ENCODE measurements around the gene SHQ1.

The SHQ1 gene

DNA sequence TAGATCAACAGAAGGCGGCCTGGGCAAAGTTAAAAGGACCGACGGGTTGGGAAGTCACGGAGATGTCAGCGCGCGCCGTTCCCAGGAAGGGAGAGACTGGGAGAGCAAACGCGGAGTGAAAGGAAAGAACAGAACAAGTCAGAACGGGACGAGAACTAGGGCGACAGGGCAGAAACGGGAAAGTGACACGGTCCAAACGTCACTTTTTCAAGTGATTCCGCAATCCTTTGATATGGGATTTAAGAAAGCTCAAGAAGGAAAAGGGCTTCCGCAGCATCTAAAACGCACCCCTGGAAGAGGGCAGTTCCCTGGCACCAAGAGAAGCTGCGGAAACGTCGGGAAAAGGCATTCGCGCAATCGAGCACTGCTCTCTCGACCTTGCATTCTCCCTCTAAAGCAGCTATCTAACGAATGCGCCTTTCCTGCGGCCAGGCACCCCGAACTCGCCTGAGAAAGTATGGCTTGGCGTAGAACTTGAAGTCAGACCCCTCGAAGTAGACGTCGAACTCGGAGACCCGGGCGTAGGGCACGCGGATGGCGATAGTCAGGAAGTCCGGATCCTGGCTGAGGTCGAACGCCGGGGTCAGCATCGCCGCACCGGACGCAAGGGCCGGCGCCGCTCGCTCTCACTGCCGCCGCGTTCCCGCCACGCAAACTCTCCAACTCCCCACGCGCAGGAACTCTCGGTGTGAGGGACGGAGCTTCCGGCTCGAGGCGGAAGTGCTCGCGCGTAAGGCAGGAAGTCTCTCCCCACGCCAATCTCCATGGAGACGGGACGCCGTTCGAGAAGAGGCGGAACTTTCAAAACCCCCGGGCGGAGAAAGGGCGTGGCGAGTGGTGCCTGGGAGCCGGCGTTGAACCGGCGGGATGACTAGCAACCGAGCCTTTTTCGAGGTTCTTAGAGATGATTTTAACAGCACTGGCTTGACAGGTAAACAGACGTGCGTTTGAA, at the start of gene SHQ1:
Gene SHQ1, minus strand, starts transcription at position 695 of the 952 bp plus-strand sequence. Its CDS starts 105 bp downstream, at position 590.
- peak; percentile 97 for DNase-seq

DNA sequence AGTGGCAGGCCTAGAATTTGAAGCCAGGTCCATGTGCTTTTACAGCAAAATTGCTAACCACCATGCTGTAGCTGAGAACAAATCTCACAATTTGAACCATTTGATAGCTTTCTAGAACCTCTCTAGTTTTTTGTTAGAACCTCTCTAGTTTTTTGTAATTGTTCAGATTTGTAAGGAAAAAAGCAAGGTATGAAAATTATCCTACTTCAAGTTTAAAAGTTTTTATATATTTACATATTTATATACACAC, 49.4 kb upstream of the SHQ1 start:
- no peak for DNase-seq

DNA sequence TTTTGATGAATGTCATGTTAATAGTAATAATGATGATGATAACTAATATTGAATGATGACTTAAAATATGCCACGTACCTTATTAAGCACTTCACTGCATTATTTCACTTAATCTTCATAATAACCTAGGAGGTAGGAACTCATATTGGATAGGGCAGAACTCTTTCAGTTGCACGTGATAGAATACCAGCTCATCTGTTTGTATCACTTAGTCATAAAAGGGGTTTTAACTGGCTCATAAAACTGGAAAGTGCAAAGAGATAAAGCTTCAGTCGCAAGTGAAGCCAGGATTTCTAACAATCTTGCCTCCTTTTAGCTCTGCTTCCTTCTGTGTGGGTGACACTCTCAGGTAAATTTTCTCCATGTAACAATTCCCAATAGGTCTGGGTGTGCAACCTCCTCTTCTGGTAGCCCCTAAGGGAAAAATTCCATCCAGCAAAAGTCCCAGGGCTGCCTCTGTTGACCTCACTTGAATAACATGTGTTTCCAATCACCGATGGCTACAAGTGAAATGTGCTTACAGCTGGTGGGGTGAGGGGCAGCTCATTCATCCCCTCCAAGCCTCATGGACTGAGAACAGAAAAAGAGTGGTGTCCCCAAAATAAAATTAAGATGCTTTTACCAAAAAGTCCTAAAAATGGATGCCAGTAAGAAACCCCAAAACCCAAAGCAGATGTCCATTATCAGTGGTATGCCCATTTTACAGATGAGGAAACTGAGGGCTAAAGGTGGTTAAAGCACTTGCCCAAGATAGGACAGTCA, 48.9 kb upstream of the SHQ1 start:
- no peak for DNase-seq

DNA sequence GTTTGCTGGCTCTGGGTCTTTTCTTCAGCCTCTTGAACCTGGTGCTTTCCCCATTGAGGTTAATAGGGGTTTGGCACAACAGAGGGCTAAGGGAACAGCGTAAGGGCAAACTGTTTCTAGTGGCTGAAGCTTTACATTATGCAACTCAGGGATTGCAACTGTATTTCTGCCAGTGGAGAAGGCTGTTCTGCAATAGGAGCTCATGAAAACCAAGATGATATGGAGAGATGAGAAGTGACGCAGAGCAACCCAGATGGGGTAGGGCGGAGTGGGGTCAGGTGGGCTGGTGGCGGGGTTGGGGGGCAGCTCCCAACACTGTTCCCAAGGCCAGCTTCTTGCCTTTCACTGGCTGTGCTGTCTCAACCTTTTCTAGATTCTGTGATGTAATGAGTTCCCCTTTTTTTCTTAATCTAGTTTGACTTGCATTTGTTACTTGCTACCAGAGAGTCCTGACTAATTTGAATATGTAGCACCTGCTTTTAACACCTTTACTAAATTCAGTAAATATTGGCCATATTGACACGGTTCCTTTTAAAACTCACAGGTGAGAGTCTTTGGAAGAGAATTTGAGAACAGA, 46.8 kb upstream of the SHQ1 start:
- DNase-seq: no peak

DNA sequence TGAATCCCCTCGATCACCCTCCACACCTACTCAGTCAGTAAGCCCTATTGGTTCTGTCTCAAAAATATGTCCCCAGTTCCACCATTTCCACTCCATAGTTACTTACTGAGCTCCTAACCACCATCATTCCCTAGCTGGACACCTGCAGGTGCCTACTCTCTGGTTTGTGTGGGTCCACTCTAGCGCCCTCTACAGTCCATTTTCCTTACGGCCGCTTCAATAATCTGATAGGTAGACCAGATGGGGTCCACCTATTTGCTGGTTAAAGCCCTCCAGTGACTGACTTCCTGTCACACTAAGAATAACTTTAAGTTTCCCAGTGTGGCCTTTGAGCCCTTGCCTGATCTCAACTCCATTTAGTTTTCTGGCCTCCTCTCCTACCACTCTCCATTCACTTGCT, 44.6 kb upstream of the SHQ1 start:
- no peak for DNase-seq

DNA sequence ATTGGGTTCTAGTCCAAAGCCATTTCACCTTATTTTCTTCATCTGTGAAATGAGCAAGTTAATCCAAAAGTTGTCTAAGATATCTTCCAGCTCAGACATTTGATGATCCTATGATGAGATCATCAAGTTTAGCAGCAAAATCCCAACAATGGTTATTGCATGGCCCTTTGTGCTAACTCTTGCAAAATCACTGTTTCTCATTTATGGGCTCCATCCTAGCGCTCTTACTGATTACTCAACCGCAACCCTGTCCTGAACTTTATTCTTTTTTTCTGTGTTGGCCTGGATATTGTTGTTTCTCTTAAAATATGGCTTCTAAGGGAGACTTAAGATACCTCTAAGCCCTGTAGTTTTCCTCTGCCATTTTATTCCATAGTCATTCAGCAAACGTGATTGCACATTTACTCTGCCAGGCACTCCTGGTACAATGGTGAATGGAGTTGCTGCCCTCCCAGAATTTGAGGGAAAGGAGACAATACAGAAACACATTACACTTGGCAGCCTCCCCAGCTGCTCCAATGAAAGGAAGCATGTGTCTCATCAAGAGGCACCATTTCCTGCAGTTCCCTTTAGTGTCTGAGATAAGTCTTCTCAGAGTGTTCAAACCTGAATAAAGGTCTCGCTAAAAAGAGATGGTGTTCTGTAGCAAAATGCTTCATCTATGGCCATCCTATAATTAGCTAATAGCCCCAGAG, 44.0 kb upstream of the SHQ1 start:
- no peak for DNase-seq

DNA sequence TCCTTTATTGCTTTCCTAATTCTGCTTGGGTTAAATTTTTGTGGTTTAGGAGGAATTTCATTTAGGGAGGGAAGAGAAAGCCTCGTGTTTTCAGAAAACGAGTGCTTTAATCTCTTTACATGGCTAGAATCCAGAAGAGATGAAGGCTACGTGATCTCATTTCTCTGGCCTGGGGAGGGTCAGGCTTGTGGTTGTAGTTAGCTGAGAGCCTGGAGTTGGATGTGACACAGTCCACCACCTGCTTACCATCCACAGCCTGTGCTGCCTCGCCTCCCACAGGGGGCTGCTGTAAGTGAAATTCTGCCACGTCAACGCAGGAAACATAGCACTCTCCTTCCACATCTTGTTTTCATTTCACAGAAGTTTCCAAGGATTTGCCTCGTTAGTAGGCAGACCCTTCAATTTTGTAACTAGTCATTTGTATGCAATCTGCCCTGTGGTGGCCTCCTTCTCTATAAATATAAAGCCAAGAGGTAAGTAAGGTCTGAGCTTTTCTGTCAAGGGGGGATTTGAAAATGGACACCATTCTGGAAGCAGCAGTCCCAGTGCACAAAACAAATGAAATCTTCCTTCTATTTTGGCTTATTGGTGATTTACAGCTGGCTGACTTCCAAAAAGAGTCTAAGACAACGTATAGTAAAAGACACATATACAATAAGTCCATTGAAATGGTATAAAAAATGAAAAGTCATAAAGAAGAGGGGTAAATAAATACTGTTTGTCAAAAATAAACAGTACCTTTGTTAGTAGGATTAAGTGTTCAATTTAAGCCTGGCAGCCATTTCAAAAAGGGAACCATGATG, 43.0 kb upstream of the SHQ1 start:
- peak; percentile 83 for DNase-seq

DNA sequence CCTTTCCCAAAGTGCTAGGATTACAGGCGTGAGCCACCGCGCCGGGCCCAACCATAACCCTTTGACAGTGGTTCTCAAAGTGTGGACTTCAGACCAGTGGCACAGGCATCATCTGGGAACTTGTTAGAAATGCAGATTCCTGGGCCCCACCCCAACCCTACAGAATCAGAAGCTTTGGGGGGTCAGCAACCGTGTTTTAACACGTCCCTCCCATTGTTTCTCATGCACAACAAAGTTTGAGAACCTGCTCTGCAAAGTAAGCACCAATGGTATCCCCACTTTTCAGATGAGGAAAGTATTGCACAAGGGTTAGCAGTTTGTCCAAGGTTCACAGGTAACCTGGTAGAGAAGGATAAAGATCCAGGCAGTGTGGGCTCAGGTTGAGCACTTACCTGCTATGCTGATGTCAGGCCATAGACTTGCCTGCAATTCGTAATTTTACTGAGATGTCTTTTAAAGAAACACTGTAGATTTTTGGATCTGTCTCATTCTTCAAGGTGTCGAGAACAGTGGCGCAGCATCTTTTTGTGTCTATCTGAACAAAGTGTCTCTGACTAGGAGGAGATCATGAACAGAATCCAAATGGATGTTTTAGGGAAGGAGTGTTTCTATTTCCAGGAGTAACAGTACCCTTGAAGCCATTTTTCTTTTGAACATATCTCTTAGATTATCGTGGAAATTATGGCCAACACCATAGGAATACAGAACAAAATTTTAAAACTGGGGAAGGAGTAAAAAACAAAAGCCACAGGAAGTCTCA, 42.1 kb upstream of the SHQ1 start:
- DNase-seq: no peak

DNA sequence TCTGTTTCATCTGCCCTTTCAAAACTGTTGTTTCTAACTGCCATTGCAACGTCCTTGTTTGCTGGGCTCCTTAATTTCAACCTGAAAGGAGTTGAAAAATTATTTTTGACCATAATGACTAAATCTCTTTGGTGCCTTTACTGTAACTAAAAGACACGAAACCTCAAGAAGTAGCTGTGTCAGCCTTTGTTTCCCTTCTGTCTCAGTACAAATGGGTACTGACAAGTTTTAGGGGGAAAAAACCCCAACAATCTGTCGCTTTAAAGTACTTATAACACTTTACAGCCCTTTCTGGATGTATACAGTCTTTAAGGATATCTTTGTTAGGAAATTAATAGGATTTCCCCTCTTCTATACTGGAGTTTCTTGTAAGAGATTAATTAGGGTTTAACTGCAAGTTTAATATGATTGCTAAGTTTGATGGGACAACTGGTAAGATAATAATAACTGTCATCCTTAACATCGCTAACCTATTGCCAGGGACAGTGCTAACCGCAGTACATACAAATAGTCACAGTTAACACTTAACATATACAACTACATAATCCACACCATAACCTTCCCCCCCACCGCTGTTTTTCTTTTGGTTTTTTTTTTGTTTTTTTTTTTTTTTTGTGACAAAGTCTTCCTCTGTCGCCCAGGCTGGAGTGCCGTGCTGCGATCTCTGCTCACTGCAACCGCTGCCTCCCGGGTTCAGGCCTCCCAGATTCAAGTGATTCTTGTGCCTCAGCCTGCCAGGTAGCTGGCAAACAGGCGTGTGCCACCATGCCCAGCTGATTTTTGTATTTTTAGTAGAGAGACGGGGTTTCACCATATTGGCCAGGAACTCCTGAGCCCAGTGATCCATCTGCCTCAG, 41.3 kb upstream of the SHQ1 start:
- DNase-seq: no peak

DNA sequence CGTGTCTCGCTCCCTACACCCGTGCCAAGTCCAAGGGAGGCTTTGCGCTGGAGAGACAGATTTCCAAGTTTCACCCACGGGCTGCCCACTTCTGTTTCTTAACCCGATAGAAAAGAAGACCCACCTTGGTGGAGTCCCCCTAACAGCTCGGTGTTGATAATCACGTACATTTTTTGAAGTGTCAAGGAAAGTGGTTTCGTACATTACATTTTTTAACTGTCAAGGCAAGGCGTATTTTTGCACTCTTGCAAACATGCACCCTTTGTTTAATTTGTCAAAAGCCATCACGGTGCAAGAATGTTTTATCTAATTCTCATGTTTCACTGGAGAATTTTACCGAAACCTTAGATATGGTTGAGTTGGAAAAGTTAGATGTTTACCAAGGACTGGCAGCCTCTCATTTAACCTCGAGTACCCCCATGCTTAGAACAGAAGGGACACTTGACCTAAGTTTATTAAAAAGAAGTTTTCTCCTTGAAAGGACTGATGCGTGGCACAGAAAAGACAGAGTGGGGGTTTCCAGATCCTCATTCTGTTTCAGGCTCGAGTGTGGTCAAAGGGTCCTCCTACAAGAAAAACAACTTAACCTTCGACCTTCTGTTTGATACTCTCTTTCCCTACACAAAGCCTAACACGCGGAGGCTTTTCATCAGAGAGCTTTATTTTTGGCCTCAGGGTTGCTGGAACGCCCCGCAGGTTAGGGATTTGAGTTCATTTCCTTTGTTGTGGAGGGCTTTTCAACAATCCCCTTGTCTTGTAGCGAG, 40.5 kb upstream of the SHQ1 start:
- DNase-seq: peak; percentile 60

DNA sequence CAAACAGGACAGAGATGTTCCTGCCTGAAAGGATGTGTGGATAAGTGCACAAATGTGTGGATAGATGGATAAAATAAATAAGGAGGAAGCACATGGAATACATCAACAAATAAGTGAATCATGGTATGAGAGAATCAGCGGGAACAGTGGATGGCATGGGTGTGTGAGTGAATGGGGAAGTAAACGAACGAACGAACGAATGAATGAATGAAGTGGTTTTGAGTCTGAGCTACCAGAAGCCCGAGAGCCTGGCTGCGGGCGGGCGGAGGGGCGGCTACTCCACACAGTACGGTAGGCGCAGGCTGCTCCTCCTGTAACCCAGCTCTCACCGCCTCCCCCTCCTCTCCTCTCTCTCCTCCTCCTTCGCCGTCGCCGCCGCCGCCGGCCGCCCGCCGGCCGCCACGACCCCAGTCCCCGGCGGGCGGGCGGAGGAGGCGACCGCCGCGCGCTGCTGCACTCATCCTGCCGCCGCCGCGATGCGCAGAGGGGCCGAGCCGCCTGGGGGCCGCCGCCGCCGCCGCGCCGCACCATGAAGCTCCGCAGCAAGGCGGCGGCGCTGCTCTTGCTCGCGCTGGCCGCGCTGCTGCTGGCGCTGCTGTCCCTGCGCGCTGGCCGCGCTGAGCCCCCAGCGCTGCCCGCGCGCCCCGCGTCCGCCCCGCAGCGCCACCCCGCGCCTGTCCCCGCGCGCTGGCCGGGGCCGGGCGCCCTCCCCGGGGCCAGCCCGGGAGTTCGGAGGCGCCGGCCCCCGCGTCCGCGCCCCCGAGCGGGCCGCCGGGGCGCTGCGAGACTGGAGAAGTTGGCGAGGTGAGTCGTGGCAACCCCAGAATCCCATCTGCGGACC, 39.7 kb upstream of the SHQ1 start, which contains the start of gene GXYLT2:
Gene GXYLT2, plus strand, starts transcription at position 342 of the 841 bp plus-strand sequence. Its CDS starts 188 bp downstream, at position 530.
- peak; percentile 89 for DNase-seq

DNA sequence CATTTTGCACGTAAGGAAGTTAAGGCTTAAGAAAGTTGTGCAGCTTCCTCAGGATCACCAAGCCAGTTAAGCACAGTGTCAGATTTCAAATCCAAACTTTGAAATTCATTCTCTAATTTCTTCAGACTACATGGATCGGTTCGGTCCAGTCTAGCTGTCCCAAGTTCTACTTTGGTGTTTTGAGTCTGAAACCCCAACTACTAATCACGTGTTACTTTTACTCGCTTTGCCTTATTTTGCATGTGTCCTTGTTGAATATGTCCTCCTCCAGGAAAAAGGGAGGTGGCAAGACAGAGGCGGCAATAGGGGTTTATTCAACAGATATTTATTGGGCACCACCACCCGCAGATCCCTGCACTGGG, 39.1 kb upstream of the SHQ1 start:
- no peak for DNase-seq

DNA sequence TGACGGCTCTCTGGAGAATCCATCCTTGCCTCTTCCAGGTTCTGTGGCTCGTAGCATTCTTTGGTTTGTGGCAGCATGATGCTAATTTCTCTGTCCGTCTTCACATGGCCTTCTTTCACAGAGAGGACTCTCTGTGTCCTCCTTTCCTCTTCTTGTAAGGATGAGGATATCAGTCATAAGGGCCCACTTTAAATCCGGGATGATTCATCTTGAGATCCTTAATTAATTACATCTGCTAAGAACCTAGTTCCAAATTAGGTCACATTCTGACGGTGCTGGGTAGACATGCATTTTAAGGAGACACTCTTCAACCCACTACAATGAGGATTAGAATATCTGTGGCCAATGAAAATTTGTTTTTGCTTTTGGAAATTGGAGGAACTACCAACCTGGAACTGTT, 23.9 kb upstream of the SHQ1 start:
- DNase-seq: no peak

DNA sequence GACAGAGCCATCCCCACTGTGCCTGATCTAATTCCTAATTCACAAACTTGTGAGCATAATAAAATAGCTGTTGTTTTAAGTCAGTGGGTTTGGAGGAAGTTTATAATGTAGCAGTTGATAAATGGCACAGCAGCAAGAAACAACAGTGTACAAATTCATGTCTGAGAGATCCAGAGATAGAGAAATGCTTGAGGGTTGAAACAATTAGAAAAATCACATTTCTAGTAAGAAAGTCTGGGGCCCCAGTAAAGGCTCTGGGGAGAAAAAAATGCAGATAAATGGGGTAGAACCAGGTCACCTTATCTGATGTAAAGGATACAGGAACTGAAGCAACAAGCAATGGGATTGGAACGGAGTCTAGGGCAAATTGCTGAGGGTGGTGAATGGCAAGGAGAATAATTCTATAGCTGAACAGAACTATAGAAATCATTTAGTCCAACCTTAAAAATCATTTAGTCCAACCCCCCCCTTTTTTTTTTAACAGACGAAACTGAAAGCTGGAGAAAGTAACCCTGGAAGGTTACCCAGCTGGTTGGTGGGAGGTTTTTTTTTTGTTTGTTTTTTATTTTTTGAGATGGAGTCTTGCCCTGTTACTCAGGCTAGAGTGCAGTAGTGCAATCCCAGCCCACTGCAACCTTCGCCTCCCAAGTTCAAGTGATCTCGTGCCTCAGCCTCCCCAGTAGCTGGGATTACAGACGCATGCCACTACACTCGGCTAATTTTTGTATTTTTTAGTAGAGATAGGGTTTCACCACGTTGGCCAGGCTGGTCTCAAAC, 14.3 kb upstream of the SHQ1 start:
- no peak for DNase-seq

DNA sequence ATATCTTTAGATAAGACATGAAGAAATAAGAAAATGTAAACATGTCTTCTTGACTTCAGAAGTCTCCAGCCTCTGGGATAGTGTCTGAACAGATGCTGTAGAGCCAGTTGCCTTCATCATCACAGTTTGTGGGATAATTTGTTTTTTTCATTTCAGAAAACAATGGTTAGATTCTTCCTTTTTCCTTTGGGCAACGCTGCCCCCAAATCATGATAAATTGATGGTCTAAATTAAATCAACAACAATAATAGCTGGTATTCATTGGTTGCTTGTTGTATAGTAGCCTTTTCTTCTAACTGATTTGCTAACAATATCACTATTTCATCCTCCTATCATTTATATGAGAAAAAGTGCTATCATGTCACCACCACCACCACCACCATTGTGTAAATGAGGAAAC, 12.6 kb upstream of the SHQ1 start:
- DNase-seq: no peak

DNA sequence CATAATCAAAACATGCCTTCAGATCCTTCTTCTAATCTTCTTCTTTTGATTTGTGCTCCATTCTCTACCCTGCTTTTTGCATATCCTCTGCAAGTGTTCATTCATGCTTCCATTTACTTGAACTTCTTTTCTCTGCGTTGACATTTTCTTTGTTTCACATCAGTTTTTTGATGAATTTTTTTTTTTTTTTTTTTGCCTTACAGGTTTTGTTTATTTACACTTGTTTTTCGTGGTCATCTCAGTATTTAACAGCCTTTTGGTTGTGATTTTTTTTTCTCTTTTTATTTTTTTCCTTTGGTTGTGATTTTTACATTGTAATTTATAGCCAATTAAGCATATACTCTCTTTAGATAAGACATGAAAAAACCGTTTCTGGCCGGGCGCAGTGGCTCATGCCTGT, 11.8 kb upstream of the SHQ1 start:
- no peak for DNase-seq

DNA sequence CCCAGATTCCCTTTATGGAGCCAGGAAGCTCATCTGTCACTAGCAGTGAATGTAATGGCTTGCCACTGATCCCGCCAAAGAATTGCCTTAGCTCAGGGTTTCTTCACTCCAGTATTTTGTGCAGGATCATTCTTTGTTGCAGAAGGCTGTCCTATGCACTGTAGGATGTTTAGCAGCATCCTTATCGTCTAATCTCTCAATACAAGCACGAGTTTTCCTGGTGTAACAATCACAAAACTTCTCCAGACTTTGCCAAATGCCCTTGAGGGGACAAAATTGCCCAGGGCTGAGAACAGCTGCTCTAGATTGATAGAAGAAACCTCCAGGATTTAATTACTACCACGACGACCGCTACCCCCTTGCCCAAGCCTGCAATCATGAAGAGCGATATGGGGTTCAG, 6.8 kb upstream of the SHQ1 start:
- no peak for DNase-seq

DNA sequence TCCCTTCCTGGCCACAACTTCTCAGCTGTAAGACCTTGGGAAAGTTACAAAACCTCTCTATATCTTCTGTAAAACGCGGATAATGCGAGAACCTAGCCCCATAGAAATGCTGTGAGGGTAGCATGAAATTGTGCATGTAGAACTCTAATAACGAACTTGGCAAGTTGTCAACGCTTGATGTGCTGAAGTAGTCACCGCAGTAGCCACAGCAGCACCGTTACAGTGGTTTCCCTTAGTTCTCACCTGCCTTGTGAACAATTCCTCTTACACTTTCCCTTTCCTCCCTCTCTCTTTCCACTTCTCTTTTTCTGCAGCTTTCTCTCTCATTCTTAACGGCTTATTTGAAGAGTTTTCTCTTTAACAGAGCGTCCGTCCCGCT, 447 bp upstream of the SHQ1 start:
- no peak for DNase-seq

Data from femur (tissue), 1 donor.